ENCODE results near the gene FCRLA. TPM values are rescaled to one million over a fixed set of nuclear protein-coding genes. Genes with fewer than 3 reads are reported as not detected.
"Not testable (repeated sequence)": the region's sequence is repeated elsewhere in the genome, so short reads cannot be mapped to it uniquely, and the experiment has no call there.

Gene FCRLA
- total RNA-seq, 1 experiment from 2014 or later, result not detected

GRCh38 chr1:161681879-161682278 lies 25.1 kb upstream of the FCRLA start:
- Histone ChIP-seq H3K4me3 (ENCODE audit: low read length) (no peak overlapping the region), H3K79me2 (ENCODE audit: low read length) (no peaks in the 10 kb centered on the region)

GRCh38 chr1:161688946-161689345 lies 18.1 kb upstream of the FCRLA start:
- H3K4me1 ChIP-seq (ENCODE audit: insufficient read depth, low read length), result no peaks in the 10 kb centered on the region
- no peaks in the 10 kb centered on the region for H3K27me3 ChIP-seq (ENCODE audit: low read length)
- no peak overlapping the region for H3K4me2 ChIP-seq (ENCODE audit: low read length)
- H3K4me3 ChIP-seq (ENCODE audit: low read length), result no peak overlapping the region
- H3K36me3 ChIP-seq (ENCODE audit: low read depth, low read length), result no peaks in the 10 kb centered on the region
- H2AFZ ChIP-seq (ENCODE audit: low read length), result no peak overlapping the region
- no peak for DNase-seq
- H3F3A ChIP-seq (ENCODE audit: low read length, unreplicated experiment), result no peaks in the 10 kb centered on the region
- no peaks in the 10 kb centered on the region for H3K9me2 ChIP-seq (replicated peaks; ENCODE audit: low read length)
- TF ChIP-seq EZH2phosphoT487 (IDR thresholded peaks at IDR 0.05; ENCODE audit: borderline replicate concordance, low read length) (no peak), EZH2 (IDR thresholded peaks at IDR 0.05; ENCODE audit: low read length, unreplicated experiment) (no peak), CTCF (conservative IDR thresholded peaks at IDR 0.05; ENCODE audit: low read depth, low read length) (no peak)
- BruUV-seq (replicated peaks), result no TSS peak
- CTCF ChIA-PET, result no interaction called here
- H3K9ac ChIP-seq (ENCODE audit: low read length), result no peak overlapping the region
- ATAC-seq, result no peak
- H3K27ac ChIP-seq (ENCODE audit: low read length), result no peak overlapping the region
- H3K79me2 ChIP-seq (ENCODE audit: low read length), result no peaks in the 10 kb centered on the region
- intact Hi-C loops (cut with micrococcal nuclease), result no loop called here
- H4K20me1 ChIP-seq (ENCODE audit: low read length), result no peaks in the 10 kb centered on the region
- POLR2A ChIA-PET (ENCODE audit: unreplicated experiment), result no interaction called here
- H3K9me3 ChIP-seq (ENCODE audit: low read length), result no peaks in the 10 kb centered on the region

More at GRCh38 chr1:161681879-161682278, 25.1 kb upstream of the FCRLA start:
- no peaks in the 10 kb centered on the region for H3K4me1 ChIP-seq (ENCODE audit: insufficient read depth, low read length)
- no peak overlapping the region for H3K27ac ChIP-seq (ENCODE audit: low read length)
- BruUV-seq (replicated peaks), result no TSS peak
- intact Hi-C loops (cut with micrococcal nuclease), result no loop called here
- DNase-seq (no peak), ATAC-seq (no peak)
- H4K20me1 ChIP-seq (ENCODE audit: low read length), result no peaks in the 10 kb centered on the region
- H3K9me3 ChIP-seq (ENCODE audit: low read length), result no peaks in the 10 kb centered on the region
- ChIA-PET POLR2A (ENCODE audit: unreplicated experiment) (no interaction called here), CTCF (interaction anchor here (0.5 kb wide), 1 partner anchor 355 kb away, joined by 8 read pairs; no protein-coding TSS in a partner anchor)
- no peak overlapping the region for H3K4me2 ChIP-seq (ENCODE audit: low read length)
- H3K9ac ChIP-seq (ENCODE audit: low read length), result no peak overlapping the region
- H2AFZ ChIP-seq (ENCODE audit: low read length), result no peak overlapping the region
- no peaks in the 10 kb centered on the region for H3F3A ChIP-seq (ENCODE audit: low read length, unreplicated experiment)
- no peaks in the 10 kb centered on the region for H3K27me3 ChIP-seq (ENCODE audit: low read length)
- no peak for TF ChIP-seq CTCF (conservative IDR thresholded peaks at IDR 0.05; ENCODE audit: low read depth, low read length)
- no peak for TF ChIP-seq EZH2phosphoT487 (IDR thresholded peaks at IDR 0.05; ENCODE audit: borderline replicate concordance, low read length)
- TF ChIP-seq EZH2 (IDR thresholded peaks at IDR 0.05; ENCODE audit: low read length, unreplicated experiment), result no peak
- H3K9me2 ChIP-seq (replicated peaks; ENCODE audit: low read length), result no peaks in the 10 kb centered on the region
- no peaks in the 10 kb centered on the region for H3K36me3 ChIP-seq (ENCODE audit: low read depth, low read length)

GRCh38 chr1:161691846-161692245 lies 15.2 kb upstream of the FCRLA start:
- Histone ChIP-seq H3K36me3 (ENCODE audit: low read depth, low read length) (no peaks in the 10 kb centered on the region), H3K4me2 (ENCODE audit: low read length) (no peak overlapping the region), H3K9me2 (replicated peaks; ENCODE audit: low read length) (no peaks in the 10 kb centered on the region), H3K27me3 (ENCODE audit: low read length) (no peaks in the 10 kb centered on the region), H3K9ac (ENCODE audit: low read length) (no peak overlapping the region), H3K27ac (ENCODE audit: low read length) (no peak overlapping the region), H3F3A (ENCODE audit: low read length, unreplicated experiment) (no peaks in the 10 kb centered on the region), H3K4me1 (ENCODE audit: insufficient read depth, low read length) (no peaks in the 10 kb centered on the region), H3K79me2 (ENCODE audit: low read length) (no peaks in the 10 kb centered on the region), H2AFZ (ENCODE audit: low read length) (no peak overlapping the region), H3K9me3 (ENCODE audit: low read length) (no peaks in the 10 kb centered on the region), H4K20me1 (ENCODE audit: low read length) (no peaks in the 10 kb centered on the region), H3K4me3 (ENCODE audit: low read length) (no peak overlapping the region)
- no peak for ATAC-seq
- no peak for DNase-seq
- ChIA-PET POLR2A (ENCODE audit: unreplicated experiment) (no interaction called here), CTCF (no interaction called here)
- no TSS peak for BruUV-seq (replicated peaks)
- no peak for TF ChIP-seq EZH2phosphoT487 (IDR thresholded peaks at IDR 0.05; ENCODE audit: borderline replicate concordance, low read length)
- TF ChIP-seq CTCF (conservative IDR thresholded peaks at IDR 0.05; ENCODE audit: low read depth, low read length), result no peak
- TF ChIP-seq EZH2 (IDR thresholded peaks at IDR 0.05; ENCODE audit: low read length, unreplicated experiment), result no peak
- intact Hi-C loops (cut with micrococcal nuclease), result no loop called here

GRCh38 chr1:161693020-161693712 lies 13.9 kb upstream of the FCRLA start:
- CTCF ChIA-PET; POLR2A ChIA-PET (ENCODE audit: unreplicated experiment); H3K9me2 ChIP-seq (replicated peaks; ENCODE audit: low read length); intact Hi-C loops (cut with micrococcal nuclease); H3K9ac ChIP-seq (ENCODE audit: low read length); H3K4me2 ChIP-seq (ENCODE audit: low read length); H3K4me1 ChIP-seq (ENCODE audit: insufficient read depth, low read length); H3K79me2 ChIP-seq (ENCODE audit: low read length); H3K4me3 ChIP-seq (ENCODE audit: low read length); H4K20me1 ChIP-seq (ENCODE audit: low read length); DNase-seq; ATAC-seq; H3K36me3 ChIP-seq (ENCODE audit: low read depth, low read length); BruUV-seq (replicated peaks); H3K27me3 ChIP-seq (ENCODE audit: low read length); H3K27ac ChIP-seq (ENCODE audit: low read length); H2AFZ ChIP-seq (ENCODE audit: low read length); H3K9me3 ChIP-seq (ENCODE audit: low read length); H3F3A ChIP-seq (ENCODE audit: low read length, unreplicated experiment): not testable (repeated sequence)
